HG02943 (cell line): ENCODE measurements around the gene DDX5.

Experiments
- ATAC-seq: cut with Tn5 transposase; IDR thresholded peaks from one replicate; pipeline ENCODE4 v1.9.1; 2021; ENCODE audit warnings: mild to moderate bottlenecking, low read depth, moderate library complexity; ENCODE audit not compliant: unreplicated experiment

DDX5 gene

GRCh38 chr17:64509179-64509578 is 3.1 kb upstream of the DDX5 start:
- no peak for ATAC-seq

GRCh38 chr17:64508683-64509082 is 2.6 kb upstream of the DDX5 start:
- ATAC-seq, result no peak

DNA sequence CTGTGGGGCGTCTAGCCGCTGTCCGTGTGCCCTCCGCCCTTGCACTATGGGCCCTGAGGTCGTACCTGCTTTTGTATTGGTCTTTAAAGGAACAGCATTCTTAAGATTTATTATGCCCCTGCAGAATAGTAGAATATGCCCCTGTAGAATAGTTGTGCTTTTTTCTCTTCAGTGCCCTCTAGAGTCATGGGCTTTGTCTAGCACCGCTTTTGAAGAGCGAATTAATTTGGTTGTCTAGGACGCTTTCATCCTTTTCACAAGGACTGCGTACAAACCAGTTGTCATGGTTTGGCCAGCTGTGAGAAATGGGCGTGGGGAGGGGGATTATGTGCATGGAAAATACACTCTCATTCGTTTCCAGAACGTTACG is 1.3 kb upstream of the DDX5 start:
- peak; percentile 2 for ATAC-seq

- peak; percentile 57 for ATAC-seq
Observed at GRCh38 chr17:64506576-64507412, 705 bp upstream of the DDX5 start, which contains the start of gene CEP95. TSS of gene CEP95 (plus strand) at chr17:64506977. CDS start at chr17:64507098, 121 bp downstream.

- ATAC-seq, result no peak
Observed at GRCh38 chr17:64505340-64506200, 519 bp downstream of the DDX5 start.

GRCh38 chr17:64504769-64505339 is 1.2 kb downstream of the DDX5 start:
- ATAC-seq, result no peak

GRCh38 chr17:64503821-64504768 is 2.0 kb downstream of the DDX5 start:
- no peak for ATAC-seq

- ATAC-seq, result no peak
Observed at GRCh38 chr17:64503341-64503740, 2.7 kb downstream of the DDX5 start.

- ATAC-seq, result no peak
Observed at GRCh38 chr17:64502809-64503208, 3.3 kb downstream of the DDX5 start.

GRCh38 chr17:64502021-64502420 is 4.1 kb downstream of the DDX5 start:
- ATAC-seq, result no peak

DNA sequence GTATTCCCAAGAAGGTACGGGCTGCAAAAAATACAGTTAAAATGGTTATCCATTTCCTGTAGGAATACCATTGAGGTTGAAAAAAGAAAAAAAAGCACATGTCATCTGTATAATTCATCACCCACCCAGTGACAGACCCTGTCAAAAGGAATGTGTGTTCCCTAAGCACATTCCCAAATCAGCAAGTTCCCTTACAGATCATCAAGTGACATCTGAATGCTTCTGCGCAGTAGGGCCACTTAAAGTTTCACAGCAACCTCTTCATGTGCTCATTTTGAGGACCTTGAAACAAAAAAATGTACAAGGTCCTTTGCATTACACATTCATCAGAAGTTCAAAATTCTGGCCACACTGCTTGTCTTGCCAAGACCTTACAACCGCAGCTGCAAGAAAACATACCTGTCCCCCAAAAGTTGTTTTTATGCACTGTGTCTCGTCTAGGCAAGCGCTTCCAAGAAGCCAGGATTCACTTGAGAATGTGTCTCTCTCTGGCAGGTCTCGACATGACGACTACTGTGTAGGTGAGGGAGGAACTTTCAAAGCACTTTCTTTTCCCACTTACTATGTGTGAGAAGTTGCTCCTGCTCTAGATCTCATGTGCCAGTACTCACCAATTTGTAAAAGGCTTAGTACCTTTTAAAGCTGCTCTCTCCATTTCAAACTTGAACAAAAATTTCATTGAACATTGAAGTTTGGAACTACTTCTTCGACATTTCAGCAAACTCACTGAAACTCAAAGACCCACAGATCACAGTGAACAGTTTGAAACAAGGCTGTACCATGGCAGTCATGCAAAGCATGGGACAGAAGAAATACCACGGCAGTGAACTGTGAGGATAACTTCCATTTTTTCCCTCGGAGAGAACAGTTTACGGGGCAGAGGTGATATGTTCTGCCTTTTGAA is 5.0 kb downstream of the DDX5 start:
- ATAC-seq, result no peak

GRCh38 chr17:64500487-64500859 is 5.6 kb downstream of the DDX5 start:
- ATAC-seq, result no peak

GRCh38 chr17:64499805-64500486 is 6.1 kb downstream of the DDX5 start:
- ATAC-seq, result no peak

- no peak for ATAC-seq
Observed at GRCh38 chr17:64498308-64499203, 7.5 kb downstream of the DDX5 start.

GRCh38 chr17:64497565-64498035 is 8.5 kb downstream of the DDX5 start:
- ATAC-seq, result peak; percentile 25

GRCh38 chr17:64496786-64497564 is 9.1 kb downstream of the DDX5 start, which contains the start of gene POLG2:
TSS of gene POLG2 (minus strand) at chr17:64497054. CDS start at chr17:64496968, 86 bp downstream.
- peak; percentile 75 for ATAC-seq
